OCI-LY3 (cell line): ENCODE data around the gene LMTK3.

Source experiments
- CTCF ChIP-seq: fragments of 200-600, 300-600 bp; sonication (generic); IDR thresholded peaks from 2 replicates; pipeline ENCODE4 v1.5.1; 2014; ENCODE audit warnings: antibody characterized with exemption, low read length, low read depth
- EZH2phosphoT487 ChIP-seq: fragments of 200-600 bp; shearing (Covaris generic); IDR thresholded peaks from 2 replicates; pipeline ENCODE4 v1.6.1; 2018; ENCODE audit warnings: antibody characterized with exemption, mixed run types, low read depth

DNA sequence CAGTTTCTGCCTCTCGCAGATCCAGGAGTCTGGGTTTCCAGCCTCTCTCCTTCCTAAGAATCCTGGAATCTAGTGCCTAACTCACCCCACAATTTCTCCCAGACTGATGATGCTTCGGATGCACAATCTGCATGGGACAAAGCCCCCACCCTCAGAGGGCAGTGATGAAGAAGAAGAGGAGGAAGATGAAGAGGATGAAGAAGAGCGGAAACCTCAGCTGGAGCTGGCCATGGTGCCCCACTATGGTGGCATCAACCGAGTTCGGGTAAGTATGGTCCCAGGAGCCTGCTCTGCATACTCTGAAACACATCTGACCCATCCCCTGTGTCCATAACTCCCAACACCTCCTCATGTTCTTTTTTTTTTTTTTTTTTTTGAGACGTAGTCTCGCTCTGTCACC lies 65.1 kb downstream of the LMTK3 start:
- TF ChIP-seq CTCF (no peak), EZH2phosphoT487 (no peak)
